C4-2B (cell line): ENCODE results near the gene ZNF175.

Experiments used
- H3K27ac ChIP-seq: fragments of 450-650 bp; 2 replicates; pipeline ENCODE4 v1.5.1; 2017
- CTCF ChIP-seq: fragments of 450-650 bp; conservative IDR thresholded peaks from 2 replicates; pipeline ENCODE4 v1.5.1; 2017; ENCODE audit warnings: mild to moderate bottlenecking
- ZFX ChIP-seq: fragments of 450-650 bp; IDR thresholded peaks from 2 replicates; pipeline ENCODE4 v1.6.1; 2017

The ZNF175 gene

GRCh38 chr19:51550848-51551672 lies 20.0 kb upstream of the ZNF175 start:
- H3K27ac ChIP-seq: no peak overlapping the region
- TF ChIP-seq ZFX: no peak
- TF ChIP-seq CTCF: no peak

- no peak for TF ChIP-seq CTCF
- no peak for TF ChIP-seq ZFX
- H3K27ac ChIP-seq: no peak overlapping the region
Observed at GRCh38 chr19:51551673-51552432, 19.2 kb upstream of the ZNF175 start.

GRCh38 chr19:51552608-51552995 lies 18.5 kb upstream of the ZNF175 start:
- TF ChIP-seq ZFX (no peak), CTCF (no peak)
- no peak overlapping the region for H3K27ac ChIP-seq

- TF ChIP-seq ZFX (no peak), CTCF (no peak)
- no peak overlapping the region for H3K27ac ChIP-seq
Observed at GRCh38 chr19:51552996-51553725, 17.9 kb upstream of the ZNF175 start.

- no peak for TF ChIP-seq CTCF
- TF ChIP-seq ZFX: no peak
- no peak overlapping the region for H3K27ac ChIP-seq
Observed at GRCh38 chr19:51559240-51559639, 11.8 kb upstream of the ZNF175 start.

GRCh38 chr19:51560339-51560738 lies 10.7 kb upstream of the ZNF175 start:
- TF ChIP-seq ZFX: no peak
- TF ChIP-seq CTCF: no peak
- no peak overlapping the region for H3K27ac ChIP-seq

GRCh38 chr19:51564791-51565190 lies 6.3 kb upstream of the ZNF175 start:
- TF ChIP-seq CTCF (no peak), ZFX (no peak)
- no peak overlapping the region for H3K27ac ChIP-seq
